ENCODE results near the gene DLG5.

DLG5 gene

DNA sequence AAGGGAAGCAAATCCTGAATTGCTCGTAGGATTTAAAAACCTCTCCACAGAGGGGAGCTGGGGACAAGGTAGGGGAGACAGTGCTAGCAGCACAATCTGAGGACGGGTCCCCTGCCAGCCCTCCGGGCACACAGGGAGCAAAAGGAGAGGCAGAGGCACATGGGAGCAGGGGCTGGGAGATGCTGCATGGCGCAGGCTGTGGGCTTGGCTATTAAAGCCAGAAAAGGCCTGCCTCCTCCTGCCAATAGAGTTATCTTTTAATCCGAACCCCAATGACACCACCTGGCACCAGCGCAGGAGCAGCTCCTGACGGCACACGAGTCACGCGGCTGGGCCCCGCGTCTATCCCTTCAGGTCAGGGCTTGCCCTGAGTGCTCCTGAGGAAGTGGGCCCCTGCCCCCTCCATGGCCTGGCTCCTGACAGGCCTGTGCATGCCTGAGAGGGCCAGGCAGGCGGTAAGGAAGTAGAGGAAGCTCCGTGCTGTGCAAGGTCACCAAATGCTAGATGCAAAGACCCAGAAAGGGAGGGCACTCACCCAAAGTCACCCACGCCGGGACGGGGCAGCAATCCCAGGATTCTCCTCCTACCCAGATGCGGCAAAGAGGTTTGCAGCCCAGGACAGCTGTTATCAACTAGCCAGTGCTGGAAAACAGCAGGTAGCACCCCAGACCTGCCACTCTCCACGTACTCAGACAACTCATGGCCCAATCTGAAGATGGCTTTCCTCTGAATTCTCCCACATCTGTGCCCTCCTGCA is 28.1 kb downstream of the DLG5 start:
- no peak overlapping the region for H3K27ac ChIP-seq
- TF ChIP-seq, protein P1, sequence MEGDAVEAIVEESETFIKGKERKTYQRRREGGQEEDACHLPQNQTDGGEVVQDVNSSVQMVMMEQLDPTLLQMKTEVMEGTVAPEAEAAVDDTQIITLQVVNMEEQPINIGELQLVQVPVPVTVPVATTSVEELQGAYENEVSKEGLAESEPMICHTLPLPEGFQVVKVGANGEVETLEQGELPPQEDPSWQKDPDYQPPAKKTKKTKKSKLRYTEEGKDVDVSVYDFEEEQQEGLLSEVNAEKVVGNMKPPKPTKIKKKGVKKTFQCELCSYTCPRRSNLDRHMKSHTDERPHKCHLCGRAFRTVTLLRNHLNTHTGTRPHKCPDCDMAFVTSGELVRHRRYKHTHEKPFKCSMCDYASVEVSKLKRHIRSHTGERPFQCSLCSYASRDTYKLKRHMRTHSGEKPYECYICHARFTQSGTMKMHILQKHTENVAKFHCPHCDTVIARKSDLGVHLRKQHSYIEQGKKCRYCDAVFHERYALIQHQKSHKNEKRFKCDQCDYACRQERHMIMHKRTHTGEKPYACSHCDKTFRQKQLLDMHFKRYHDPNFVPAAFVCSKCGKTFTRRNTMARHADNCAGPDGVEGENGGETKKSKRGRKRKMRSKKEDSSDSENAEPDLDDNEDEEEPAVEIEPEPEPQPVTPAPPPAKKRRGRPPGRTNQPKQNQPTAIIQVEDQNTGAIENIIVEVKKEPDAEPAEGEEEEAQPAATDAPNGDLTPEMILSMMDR (conservative IDR thresholded peaks at IDR 0.05): no peak

- peak overlapping the region; percentile 18 for H3K27ac ChIP-seq
- TF ChIP-seq, protein P1 (conservative IDR thresholded peaks at IDR 0.05): no peak
Observed at GRCh38 chr10:77896058-77896457, 30.5 kb downstream of the DLG5 start.

DNA sequence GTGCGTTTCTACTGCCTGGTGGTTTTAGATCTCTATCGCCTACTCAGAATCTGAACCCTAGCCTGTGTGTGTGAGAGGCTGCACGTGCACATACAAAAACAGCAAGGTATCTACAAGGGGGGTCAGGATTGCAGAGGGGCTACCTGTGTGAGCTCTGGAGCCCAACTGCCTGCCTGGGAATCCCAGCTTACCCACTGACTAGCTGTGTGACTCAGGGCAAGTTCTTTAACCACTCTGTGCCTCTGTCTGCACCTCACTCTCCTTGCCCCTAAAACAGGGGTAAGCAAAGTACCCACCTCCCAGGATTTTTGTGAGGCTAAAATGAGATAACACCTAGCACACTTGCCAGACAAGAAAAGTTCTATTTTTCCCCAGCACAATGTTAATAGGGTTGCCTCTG is 32.5 kb downstream of the DLG5 start:
- H3K27ac ChIP-seq: no peak overlapping the region
- TF ChIP-seq, protein P1 (conservative IDR thresholded peaks at IDR 0.05): no peak

DNA sequence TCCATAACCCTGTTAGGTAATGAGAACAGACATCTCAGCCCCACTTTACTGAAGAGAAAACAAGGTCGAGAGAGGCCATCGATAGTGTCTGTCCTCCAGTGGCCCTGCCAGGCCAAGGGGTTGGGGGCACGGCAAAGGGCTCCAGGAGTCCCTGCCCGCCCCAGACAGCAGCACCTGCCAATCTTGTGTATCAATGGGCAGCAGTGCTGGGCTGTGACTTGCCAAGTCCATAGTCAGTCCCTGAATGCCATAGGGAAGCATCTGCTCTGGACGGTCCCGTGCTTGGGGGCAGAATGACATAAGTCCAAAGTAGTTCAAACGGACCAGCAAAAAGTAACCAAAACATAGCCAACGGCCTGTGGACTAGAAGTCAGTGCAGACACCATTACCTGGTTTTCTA is 33.2 kb downstream of the DLG5 start:
- H3K27ac ChIP-seq: 0 out of 2 replicates have a peak overlapping the region, but pooled peaks have one; percentile 27
- TF ChIP-seq, protein P1 (conservative IDR thresholded peaks at IDR 0.05): no peak

- TF ChIP-seq, protein P1 (conservative IDR thresholded peaks at IDR 0.05): no peak
- peak overlapping the region; percentile 27 for H3K27ac ChIP-seq
Observed at GRCh38 chr10:77892761-77893160, 33.8 kb downstream of the DLG5 start.

DNA sequence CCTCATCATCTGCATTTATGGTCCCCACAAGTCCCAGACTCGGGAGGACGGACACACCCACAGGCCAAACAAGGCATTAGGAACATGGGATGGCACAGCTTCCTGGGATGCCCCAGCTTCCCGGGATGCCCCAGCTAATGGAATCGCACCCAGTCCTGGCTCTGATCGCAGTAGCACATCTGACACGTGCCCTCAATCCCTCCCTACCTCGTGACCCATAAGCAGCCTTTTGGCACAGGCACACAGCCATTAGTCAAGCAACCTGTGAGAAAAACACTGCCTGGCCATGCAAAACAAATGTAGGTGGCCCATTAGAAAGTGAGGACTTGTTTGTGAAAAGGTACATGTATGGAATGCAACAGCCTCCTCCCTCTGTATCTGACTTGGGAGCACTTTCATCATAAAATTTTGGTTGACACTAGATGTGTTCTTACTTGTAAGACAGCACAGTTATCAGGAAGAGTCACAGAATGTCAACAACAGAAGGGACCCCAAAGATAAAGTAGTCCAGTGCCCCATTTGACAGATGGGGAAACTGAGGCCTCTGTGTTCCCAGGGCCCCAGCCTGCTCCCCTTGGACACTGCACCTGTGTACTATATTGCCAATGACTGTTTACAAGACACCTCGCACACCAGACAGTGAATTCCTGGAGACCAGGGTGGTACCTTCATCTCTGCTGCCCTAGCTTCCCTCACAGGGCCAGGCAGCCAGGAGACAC is 34.4 kb downstream of the DLG5 start:
- TF ChIP-seq, protein P1 (conservative IDR thresholded peaks at IDR 0.05): no peak
- peak overlapping the region; percentile 28 for H3K27ac ChIP-seq

DNA sequence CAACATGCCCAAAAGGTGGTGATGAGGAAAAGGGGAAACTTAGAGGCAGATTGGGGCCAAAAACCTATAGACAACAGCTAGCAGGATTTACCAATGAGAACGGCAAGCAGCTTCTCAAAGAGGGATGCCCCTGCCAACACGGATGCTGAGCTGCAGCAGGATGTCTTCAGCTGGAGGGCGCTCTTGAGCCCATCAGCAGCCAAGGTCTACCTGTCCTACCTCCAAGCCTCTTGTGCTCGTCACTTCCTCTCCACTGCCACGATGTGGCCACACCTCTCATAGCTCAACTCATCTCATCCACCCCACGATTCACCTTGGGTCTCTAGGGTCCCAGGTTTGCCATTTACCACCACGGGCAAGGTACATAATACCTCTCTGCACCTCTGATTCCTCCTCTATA is 36.5 kb downstream of the DLG5 start:
- peak overlapping the region; percentile 98 for H3K27ac ChIP-seq
- TF ChIP-seq, protein P1 (conservative IDR thresholded peaks at IDR 0.05): no peak
